ENCODE results near the gene TPSB2.

GRCh38 chr16:1276580-1276878 lies 46.5 kb upstream of the TPSB2 start:
- no peak for TF ChIP-seq CTCF (IDR thresholded peaks at IDR 0.05; ENCODE audit: low read depth, low read length)
- no peak for TF ChIP-seq EZH2phosphoT487 (IDR thresholded peaks at IDR 0.05; ENCODE audit: low read depth)
